ENCODE results near the gene PON1. TPM values are rescaled to one million over a fixed set of nuclear protein-coding genes. Genes with fewer than 3 reads are reported as not detected.

Gene PON1
- total RNA-seq, 1 donor, result 0.27 TPM

DNA sequence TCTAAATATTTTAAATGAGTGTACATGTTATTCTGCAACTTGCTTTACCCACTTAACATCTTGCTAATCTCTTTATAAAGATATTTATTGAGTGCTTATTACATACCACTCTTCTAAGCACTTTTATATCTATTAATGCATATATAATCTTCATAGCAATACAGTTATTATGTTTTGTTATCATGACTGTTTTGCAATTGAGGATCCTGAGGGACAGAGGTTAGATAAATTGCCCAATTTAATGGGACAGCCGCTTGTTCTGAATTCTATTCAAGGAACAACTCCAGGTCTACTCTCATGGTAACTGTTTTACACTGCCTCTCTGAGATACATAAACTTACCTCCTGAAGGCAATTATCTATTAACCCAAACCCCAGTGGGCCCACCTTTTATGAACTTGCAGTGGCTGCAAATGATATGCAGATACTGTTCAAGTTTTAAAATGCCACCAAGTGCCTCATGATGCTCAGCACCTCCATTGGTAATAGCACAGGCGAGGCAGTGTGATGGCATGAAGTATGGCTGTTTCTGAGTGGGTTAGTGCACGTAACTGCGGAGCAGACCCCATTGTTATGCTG lies 60.5 kb downstream of the PON1 start:
- DNase-seq (ENCODE audit: low read depth in 2 of 3, low spot score in 2 of 3), result no peak

DNA sequence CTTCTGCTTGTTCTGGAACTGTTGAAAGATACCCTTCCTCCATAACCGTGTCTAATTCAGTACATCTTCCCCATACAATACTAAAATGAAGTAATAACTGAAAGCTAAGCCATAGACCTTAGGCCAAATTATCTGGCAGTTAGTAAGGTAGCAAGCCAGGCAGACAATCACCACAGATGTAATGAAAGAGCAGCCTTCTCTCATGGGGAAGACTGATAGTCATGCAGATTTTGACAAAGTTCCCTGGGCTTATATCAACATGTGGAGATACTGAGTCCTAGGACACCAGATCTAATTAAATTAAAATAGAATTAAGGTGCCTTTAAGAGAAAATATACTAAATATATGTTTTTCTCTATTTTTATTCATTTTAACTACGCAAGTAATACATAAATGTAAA lies 61.5 kb downstream of the PON1 start:
- DNase-seq (ENCODE audit: low read depth in 2 of 3, low spot score in 2 of 3), result no peak

DNA sequence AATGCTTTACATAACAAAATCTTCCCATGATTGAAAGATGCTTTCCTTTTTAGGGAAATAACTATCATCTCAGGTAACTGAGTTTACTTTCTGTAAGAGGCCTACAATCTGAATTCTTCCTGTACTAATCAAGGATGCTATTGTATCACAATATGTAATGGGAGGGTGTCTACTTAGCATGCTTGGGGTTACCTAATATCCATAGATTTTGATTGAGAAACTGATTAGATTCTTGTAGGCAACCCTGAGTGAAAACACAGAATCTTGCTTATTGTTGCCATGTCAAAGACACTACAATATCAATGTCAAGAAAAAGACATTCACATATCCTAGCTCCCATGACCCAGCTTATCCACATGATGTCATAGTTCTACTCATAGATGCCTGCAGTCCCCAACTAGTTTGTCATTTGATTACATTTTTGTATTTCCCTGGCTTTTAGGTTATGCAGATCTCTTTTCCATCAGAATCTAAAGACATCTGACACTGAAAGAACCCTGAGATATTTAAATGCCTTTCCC lies 62.4 kb downstream of the PON1 start:
- DNase-seq (ENCODE audit: low read depth in 2 of 3, low spot score in 2 of 3), result no peak

DNA sequence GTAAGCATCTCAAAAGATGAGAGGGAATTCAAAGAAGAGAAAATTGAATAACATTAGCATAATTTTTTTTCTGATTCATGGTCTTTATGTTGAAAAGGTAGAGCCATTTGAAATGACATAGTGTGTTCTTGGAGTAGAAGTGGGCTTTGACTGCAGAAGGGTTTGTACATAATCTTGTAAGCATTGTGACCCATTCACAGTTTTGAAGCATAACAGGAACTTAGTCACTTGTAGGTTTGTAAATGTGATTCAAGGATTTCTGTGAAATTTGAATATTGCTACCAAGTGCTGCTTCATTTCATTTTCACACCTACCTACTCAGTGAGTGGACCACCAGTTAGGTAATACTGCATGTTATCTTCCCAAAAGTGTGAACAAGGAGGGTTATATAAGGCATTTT lies 68.6 kb downstream of the PON1 start:
- no peak for DNase-seq (ENCODE audit: low read depth in 2 of 3, low spot score in 2 of 3)

DNA sequence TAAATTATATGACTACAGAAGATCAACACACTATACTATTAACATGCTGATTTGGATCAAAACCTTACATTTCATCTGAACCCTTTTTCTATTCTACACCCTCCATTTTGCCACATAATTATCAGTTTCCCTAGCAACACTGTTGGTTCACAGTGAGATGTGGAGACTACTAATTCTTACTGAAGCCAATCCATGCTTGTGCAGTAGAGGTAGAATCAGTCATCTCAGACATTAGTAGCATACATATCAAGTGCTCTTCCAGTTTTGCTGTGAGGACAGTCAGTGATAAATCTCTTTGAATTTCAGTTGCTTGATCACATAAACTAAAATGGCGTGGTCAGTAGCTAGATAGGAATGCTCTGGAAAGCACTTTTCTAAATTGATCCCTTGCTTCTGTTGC lies 70.3 kb downstream of the PON1 start:
- DNase-seq (ENCODE audit: low read depth in 2 of 3, low spot score in 2 of 3), result no peak

DNA sequence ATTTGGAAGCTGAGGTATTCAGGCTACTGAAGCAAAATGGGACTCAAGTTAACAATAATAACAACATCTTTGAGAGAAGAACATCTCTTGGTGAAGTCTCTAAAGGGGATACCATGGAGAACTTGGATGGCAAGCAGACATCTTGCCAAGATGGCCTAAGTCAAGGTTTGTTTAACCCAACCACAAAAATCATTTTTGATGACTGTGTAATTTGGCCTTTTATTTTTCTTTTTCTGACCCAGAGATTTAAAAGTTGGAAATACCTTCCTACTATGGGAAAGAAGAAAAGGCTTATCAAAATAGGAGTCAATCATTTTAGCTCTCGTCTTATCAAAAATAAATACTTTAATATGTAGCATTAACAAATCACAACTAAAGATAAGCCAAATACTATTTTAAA lies 72.4 kb downstream of the PON1 start:
- DNase-seq (ENCODE audit: low read depth in 2 of 3, low spot score in 2 of 3), result no peak

DNA sequence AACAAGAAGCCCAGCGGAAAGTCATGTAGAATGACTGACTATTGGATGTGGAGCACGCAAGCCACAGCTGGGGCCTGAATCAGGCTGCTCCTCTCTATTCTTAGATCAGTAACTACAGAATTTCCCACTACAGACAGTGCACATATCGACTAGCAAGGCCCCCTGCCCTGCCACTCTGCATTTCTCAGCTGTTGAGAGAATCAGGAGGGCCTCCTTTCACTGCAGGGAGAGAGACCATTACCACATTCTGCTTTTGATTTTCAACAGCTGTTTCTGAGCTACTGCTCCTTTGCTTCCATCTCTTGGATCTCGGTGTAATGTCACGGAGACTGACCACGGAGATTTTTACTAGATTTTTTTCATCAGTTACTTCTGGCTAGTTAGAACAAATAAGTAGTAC lies 73.8 kb downstream of the PON1 start:
- DNase-seq (ENCODE audit: low read depth in 2 of 3, low spot score in 2 of 3), result no peak

Small RNAs within 50 kb of the gene (small RNA-seq; reads per million reads assigned to genes)
- not detected for gene AC004022.2

Other genes starting within 250 kb of the PON1 start
- gene PON3, start 71.8 kb upstream of the PON1 start, total RNA-seq, result under 0.01 TPM
- gene PON2, start 110.5 kb upstream of the PON1 start, total RNA-seq, result 17.8 TPM
- not detected for gene ASB4, start 161.4 kb upstream of the PON1 start, total RNA-seq